Measurements from ENCODE around the gene CLPSL1.

DNA sequence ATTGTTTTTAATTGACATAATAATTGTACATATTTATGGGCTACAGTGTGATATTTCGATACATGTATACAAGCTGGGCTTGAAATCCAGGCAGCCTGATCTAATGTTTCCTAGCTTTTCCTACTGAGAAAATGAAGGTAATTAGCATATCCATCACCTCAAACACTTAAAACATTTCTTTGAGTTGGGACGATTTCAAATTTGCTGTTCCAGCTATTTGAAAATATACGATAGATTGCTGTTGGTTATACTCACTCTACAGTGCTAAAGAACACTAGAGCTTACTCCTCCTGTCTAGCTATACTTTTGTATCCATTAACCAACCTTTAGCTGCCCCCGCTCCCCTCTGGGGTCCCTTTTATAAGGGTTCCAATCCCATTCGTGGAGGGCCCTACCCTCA, 29.0 kb downstream of the CLPSL1 start:
- TF ChIP-seq, protein P1, sequence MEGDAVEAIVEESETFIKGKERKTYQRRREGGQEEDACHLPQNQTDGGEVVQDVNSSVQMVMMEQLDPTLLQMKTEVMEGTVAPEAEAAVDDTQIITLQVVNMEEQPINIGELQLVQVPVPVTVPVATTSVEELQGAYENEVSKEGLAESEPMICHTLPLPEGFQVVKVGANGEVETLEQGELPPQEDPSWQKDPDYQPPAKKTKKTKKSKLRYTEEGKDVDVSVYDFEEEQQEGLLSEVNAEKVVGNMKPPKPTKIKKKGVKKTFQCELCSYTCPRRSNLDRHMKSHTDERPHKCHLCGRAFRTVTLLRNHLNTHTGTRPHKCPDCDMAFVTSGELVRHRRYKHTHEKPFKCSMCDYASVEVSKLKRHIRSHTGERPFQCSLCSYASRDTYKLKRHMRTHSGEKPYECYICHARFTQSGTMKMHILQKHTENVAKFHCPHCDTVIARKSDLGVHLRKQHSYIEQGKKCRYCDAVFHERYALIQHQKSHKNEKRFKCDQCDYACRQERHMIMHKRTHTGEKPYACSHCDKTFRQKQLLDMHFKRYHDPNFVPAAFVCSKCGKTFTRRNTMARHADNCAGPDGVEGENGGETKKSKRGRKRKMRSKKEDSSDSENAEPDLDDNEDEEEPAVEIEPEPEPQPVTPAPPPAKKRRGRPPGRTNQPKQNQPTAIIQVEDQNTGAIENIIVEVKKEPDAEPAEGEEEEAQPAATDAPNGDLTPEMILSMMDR (IDR thresholded peaks at IDR 0.05), result no peak
- TF ChIP-seq POLR2A (IDR thresholded peaks at IDR 0.05) (no peak), POLR2AphosphoS5 (IDR thresholded peaks at IDR 0.05) (no peak)

All from sigmoid colon (tissue), 4 donors.